IPS-18c (cell line): ENCODE data around the gene SORCS2.

Experiments used
- H3K4me3 ChIP-seq: 2 replicates; pipeline ENCODE4 v1.7.0; 2013; ENCODE audit warnings: low read depth, mild to moderate bottlenecking, low read length, moderate library complexity; ENCODE audit not compliant: insufficient read depth
- H3K9me3 ChIP-seq: one replicate; pipeline ENCODE4 v1.6.1; 2013; ENCODE audit warnings: mild to moderate bottlenecking, low read length, moderate library complexity; ENCODE audit not compliant: control insufficient read depth, insufficient read depth

The SORCS2 gene

GRCh38 chr4:7722766-7723387 is 530.5 kb downstream of the SORCS2 start:
- H3K4me3 ChIP-seq: no peak overlapping the region
- H3K9me3 ChIP-seq: peaks cover 2% of the 10 kb centered on the region

- H3K4me3 ChIP-seq: no peak overlapping the region
- peaks cover 2% of the 10 kb centered on the region for H3K9me3 ChIP-seq
Measured at GRCh38 chr4:7723625-7724024, 531.3 kb downstream of the SORCS2 start.

- Histone ChIP-seq H3K4me3 (no peak overlapping the region), H3K9me3 (peaks cover 2% of the 10 kb centered on the region)
Measured at GRCh38 chr4:7725951-7726350, 533.6 kb downstream of the SORCS2 start.

- no peak overlapping the region for H3K4me3 ChIP-seq
- peaks cover 2% of the 10 kb centered on the region for H3K9me3 ChIP-seq
Measured at GRCh38 chr4:7726665-7727413, 534.5 kb downstream of the SORCS2 start.

DNA sequence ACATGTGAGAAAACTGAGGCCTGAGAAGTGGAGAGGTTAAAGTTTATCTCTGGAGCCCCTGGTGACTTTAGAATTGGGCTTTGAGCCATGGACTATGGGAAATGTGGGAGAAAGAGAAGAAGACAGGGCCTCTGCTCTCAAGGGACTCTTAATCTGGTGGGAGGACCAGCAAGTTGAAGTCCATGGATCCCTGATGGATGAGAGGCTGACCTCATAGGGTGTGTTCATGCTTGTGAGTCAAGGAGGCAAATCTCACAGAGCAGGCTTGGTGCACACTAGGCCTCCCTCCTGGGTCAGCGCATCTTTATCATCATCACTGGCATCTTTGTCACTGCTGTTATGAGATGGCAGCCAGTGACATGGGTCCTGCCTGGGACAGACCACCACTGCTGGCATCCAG is 535.4 kb downstream of the SORCS2 start:
- Histone ChIP-seq H3K4me3 (no peak overlapping the region; the same call in 1 of the 2 replicates), H3K9me3 (peaks cover 2% of the 10 kb centered on the region)

DNA sequence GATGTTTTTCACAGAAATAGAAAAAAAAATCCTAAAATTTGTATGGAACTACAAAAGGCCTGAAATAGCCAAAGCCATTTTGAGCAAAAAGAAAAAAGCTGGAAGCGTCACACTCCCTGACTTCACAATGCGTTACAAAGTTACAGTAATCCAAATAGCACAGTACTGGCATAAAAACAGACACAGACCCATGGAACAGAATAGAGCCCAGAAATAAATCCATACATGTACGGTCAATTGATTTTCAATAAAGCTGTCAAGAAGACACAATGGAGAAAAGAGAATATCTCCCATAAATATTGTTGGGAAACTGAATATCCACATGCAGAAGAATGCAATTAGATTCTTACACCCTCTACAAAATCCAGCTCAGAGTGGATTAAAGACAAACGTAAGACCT is 539.1 kb downstream of the SORCS2 start:
- H3K9me3 ChIP-seq: no peaks in the 10 kb centered on the region

DNA sequence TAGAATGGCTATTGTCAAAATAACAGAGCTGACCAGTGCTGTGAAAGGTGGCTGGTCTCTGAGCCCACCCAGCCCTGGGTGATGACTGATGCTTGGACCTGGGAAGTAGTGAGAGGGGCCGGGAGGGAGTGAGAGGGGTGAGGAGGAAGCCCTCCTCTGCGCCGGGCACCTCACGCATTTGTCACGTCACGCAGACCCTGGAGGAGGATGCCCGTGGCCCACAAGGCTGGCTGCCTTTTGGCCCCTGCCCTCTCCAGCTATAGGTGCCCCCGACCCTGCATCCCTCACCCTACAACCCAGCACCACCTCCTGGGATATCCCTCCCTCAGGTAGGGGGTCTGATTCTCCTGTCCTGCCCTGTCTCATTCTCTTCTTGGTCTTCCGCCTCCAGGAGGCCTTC is 539.9 kb downstream of the SORCS2 start:
- no peak overlapping the region for H3K4me3 ChIP-seq
- H3K9me3 ChIP-seq: no peaks in the 10 kb centered on the region

More for the DNA sequence above, 539.1 kb downstream of the SORCS2 start:
- H3K4me3 ChIP-seq: no peak overlapping the region

GRCh38 chr4:7733201-7733600 is 540.9 kb downstream of the SORCS2 start:
- no peak overlapping the region for H3K4me3 ChIP-seq
- H3K9me3 ChIP-seq: no peaks in the 10 kb centered on the region

GRCh38 chr4:7733801-7734650 is 541.7 kb downstream of the SORCS2 start:
- H3K4me3 ChIP-seq: no peak overlapping the region
- H3K9me3 ChIP-seq: no peaks in the 10 kb centered on the region

GRCh38 chr4:7734651-7735260 is 542.4 kb downstream of the SORCS2 start:
- no peak overlapping the region for H3K4me3 ChIP-seq
- no peaks in the 10 kb centered on the region for H3K9me3 ChIP-seq

GRCh38 chr4:7735395-7735794 is 543.1 kb downstream of the SORCS2 start:
- no peaks in the 10 kb centered on the region for H3K9me3 ChIP-seq
- no peak overlapping the region for H3K4me3 ChIP-seq

DNA sequence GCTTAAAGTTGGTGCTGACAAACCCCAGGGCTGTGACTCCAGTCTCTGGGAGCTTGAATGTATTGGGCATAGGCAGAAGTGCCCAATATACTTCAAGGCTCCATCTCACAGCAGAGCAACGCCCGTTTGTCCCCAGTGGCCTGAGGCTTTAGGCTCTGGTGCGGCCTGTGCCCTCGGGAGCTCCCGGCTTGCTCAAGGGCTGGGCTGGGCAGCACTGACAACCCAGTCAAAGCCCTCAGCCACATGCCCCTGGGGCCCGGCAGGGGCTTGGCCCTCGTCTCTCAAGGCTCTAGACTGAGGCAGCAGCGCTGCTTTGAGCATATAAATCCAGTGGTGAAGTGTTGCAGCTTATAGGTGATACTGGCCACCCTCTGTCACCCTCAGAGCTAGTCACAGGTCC is 543.6 kb downstream of the SORCS2 start:
- no peak overlapping the region for H3K4me3 ChIP-seq
- no peaks in the 10 kb centered on the region for H3K9me3 ChIP-seq

DNA sequence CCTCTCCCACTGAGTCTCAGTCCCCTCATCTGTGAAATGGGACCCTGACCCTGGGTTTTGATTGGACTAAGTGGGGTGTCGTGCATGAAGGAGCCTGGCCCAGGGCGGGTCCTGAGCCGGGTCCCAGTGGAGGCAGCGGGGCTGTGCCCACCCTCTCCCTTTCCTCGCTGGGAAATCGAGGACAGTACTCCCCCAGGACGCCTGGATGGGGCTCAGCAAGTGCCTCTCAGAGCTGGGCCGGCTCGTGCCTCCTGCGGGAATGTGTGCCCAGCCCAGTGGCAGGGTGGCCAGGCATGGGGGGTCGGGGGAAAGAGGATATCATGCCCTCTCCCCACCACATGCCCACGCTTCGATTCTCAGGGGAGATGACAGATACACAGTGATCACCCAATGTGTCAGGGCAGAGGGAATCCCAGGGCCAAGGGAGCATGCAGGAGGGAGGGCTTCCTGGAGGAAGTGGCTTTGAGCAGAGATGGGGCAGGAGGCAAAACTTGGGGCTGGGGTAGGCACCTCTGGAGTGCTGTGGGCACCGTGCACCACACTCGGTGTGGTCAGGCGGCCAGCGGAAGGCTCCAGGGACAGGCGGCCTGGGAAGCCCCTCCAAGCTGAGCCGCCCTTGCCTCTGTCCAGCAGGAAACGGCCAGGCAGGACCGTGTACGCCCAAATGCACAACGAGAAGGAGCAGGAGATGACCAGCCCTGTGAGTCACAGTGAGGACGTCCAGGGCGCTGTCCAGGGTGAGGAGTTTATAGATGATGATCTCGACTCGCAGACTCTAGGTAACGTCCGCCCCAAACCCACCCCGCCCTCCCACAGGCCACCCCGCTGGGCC is 544.3 kb downstream of the SORCS2 start:
- no peaks in the 10 kb centered on the region for H3K9me3 ChIP-seq
- H3K4me3 ChIP-seq: no peak overlapping the region

DNA sequence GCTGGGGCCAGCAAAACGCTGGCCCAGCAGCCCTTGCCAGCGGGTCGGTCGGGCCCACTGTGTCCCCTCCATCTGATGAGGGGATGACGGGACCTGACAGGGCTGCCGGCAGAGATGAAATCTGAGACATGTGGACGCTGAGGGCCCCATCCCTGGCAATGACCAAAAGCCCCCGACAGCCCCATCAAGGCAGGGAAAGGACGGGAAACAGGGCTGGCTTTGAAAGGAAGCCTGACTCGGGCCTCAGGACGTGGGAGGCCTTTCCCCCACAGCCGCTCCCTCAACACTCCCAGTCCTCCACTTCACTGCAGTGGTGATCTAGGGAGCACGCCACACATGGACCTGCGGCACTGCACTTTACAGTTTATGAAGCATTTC is 544.9 kb downstream of the SORCS2 start:
- no peaks in the 10 kb centered on the region for H3K9me3 ChIP-seq
- H3K4me3 ChIP-seq: no peak overlapping the region

GRCh38 chr4:7737752-7738457 is 545.6 kb downstream of the SORCS2 start:
- Histone ChIP-seq H3K9me3 (no peaks in the 10 kb centered on the region), H3K4me3 (no peak overlapping the region)

- Histone ChIP-seq H3K9me3 (no peaks in the 10 kb centered on the region), H3K4me3 (no peak overlapping the region)
Measured at GRCh38 chr4:7738458-7739076, 546.2 kb downstream of the SORCS2 start.
